Upper lobe of left lung (tissue), 4 donors: ENCODE data around the gene EEIG1.

ENCODE experiments used
- EP300 ChIP-seq, 4 donors: sonication (generic); formaldehyde crosslinking; IDR thresholded peaks; one replicate each; pipeline ENCODE4 v1.5.1; 2017; ENCODE audit warnings: antibody characterized with exemption in 4 of 4, control low read depth in 2 of 4
- POLR2A ChIP-seq, 4 donors: fragments of 450-650 bp; IDR thresholded peaks; one replicate each; pipeline ENCODE4 v1.5.1; 2016 to 2017; ENCODE audit warnings: antibody characterized with exemption in 4 of 4, mild to moderate bottlenecking in 2 of 4
- POLR2AphosphoS5 ChIP-seq, 2 donors: sonication (generic); formaldehyde crosslinking; IDR thresholded peaks; one replicate each; pipeline ENCODE4 v1.5.1; 2017; ENCODE audit warnings: antibody characterized with exemption in 2 of 2
- TF ChIP-seq, protein P1 (sequence below), 6 experiments: fragments of 450-650 bp in 4 of 6; fragments of 200-600 bp in 2 of 6; sonication (generic) in 2 of 6; IDR thresholded peaks; one replicate each; pipeline ENCODE4 v1.5.1; 2016 to 2019; ENCODE audit warnings: antibody characterized with exemption in 6 of 6

DNA sequence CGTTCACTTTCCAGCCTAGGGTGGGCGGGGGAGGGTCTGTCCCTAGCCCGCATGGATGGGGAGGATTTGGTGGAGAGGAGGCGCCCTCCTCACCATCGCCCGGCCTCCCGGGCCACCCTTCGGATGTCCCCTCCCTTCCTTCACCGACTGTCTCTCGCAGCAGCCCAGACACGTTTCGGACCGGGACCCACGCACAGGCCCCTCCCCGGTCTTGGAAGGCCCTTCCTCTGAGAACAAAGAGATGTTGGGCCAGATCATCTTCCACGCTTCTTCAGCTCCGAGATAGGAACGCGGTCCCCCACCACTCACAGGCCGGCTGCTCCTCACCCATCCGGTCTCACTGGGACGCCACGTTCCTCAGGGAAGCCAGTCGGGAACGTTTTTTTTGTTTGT lies 42.5 kb downstream of the EEIG1 start:
- TF ChIP-seq, protein P1, sequence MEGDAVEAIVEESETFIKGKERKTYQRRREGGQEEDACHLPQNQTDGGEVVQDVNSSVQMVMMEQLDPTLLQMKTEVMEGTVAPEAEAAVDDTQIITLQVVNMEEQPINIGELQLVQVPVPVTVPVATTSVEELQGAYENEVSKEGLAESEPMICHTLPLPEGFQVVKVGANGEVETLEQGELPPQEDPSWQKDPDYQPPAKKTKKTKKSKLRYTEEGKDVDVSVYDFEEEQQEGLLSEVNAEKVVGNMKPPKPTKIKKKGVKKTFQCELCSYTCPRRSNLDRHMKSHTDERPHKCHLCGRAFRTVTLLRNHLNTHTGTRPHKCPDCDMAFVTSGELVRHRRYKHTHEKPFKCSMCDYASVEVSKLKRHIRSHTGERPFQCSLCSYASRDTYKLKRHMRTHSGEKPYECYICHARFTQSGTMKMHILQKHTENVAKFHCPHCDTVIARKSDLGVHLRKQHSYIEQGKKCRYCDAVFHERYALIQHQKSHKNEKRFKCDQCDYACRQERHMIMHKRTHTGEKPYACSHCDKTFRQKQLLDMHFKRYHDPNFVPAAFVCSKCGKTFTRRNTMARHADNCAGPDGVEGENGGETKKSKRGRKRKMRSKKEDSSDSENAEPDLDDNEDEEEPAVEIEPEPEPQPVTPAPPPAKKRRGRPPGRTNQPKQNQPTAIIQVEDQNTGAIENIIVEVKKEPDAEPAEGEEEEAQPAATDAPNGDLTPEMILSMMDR (IDR thresholded peaks at IDR 0.05) = no peak
- TF ChIP-seq POLR2A (IDR thresholded peaks at IDR 0.05) = no peak
- no peak for TF ChIP-seq POLR2AphosphoS5 (IDR thresholded peaks at IDR 0.05)
- TF ChIP-seq EP300 (IDR thresholded peaks at IDR 0.05) = no peak
